GM19193 (cell line): ENCODE data around the gene BCAR1.

Source experiments
- POLR2A ChIP-seq: IDR thresholded peaks from 4 replicates; pipeline ENCODE4 v1.6.1; 2011; ENCODE audit not compliant: insufficient read depth, insufficient read length; ENCODE audit errors: extremely low read depth

BCAR1 gene

DNA sequence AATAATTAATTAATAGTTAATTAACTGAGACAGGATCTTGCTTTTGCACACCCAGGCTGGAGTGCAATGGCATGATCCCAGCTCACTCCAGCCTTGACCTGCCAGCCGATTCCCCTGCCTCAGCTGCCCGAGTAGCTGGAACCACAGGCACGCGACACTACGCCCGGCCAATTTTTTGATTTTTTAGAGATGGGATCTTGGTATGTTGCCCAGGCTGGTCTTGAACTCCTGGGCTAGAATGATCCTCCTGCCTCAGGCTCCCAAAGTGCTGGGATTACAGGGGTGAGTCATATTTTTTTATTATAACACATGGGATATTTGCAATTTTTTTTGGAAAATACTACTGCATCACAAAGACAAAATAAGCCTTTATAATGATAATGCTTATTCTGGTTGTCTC is 30.4 kb upstream of the BCAR1 start:
- TF ChIP-seq POLR2A = no peak

DNA sequence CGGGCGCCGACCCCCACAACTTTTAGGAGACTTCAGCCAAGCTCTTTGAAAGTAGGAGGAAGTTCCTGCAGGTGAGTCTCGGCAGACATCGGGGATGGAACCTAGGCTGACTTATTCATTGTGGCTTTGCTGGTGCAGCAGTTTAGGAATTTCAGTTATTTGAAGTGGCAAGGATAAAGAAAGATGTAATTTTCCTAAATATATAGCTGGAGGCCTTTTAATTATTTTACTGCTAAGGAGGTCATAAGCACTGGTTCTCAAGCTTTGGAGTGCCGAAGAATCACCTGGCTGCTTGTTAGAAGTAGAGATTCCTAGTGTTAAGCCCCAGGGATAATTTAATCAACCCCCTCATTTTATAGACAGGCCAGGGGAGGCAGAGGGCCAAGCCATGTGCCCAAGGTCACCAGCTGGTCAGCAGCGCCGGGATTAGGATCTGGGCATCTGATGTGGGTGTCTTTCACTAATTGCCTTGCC is 28.9 kb upstream of the BCAR1 start:
- TF ChIP-seq POLR2A = no peak

DNA sequence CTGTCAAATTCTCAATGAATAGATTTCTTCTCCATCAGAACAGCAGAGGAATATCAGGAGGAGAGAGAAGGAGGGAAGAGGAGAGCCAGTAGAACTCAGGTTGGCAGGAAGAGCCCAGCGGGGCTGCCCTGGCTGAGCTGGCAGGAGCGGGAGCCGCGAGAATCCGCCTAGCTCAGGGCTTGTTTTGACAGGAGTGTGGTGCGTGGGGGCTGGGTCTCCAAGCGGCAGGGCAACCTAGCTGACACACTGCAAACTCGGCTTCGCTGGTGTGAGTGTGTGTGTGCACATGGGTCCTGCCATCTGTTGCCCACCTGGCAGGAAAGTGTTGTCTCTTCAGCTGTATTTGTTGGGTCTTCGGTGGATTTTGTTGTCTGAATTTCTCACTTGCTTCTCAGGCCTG is 27.9 kb upstream of the BCAR1 start:
- no peak for TF ChIP-seq POLR2A

DNA sequence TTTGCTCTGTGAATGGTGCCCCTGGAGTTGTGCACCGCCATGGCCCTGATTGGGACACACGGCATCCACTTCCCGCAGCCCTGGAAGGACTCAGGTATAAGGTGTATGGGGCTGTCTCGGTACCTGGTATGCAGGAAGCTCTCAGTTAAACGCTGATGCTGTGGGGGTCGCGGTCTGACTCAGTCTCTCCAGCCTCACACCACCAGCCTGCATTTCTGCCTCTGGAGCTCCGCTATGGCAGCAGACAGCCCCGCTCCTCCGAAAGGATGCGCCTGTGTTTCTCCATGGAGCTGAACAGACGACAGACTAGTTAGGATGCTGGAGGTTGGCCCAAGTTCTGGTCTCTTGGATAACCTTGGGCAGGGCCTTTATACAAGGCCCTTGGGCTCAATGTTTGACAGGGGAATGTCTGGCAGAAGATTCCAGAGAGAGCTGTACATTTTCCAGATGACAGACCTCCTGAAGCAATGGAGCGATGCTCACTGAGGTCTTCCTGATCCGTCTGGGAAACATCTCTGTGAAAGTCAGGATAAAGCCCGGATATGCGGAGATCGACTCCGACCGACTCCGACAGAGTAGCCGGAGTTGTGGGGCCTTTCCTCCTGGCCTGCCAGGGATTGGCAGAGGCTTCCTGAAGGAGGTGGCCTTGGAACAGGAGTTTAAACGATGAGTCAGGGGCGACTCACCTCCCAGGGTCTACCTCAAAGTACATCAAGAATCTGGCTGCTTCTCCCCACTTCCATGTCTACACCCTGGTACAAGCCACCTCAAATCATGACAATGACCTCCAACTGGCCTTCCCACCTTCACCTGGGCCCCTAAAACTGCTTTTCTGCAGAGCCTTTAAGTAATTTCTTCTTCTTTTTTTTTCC is 21.9 kb upstream of the BCAR1 start:
- no peak for TF ChIP-seq POLR2A

DNA sequence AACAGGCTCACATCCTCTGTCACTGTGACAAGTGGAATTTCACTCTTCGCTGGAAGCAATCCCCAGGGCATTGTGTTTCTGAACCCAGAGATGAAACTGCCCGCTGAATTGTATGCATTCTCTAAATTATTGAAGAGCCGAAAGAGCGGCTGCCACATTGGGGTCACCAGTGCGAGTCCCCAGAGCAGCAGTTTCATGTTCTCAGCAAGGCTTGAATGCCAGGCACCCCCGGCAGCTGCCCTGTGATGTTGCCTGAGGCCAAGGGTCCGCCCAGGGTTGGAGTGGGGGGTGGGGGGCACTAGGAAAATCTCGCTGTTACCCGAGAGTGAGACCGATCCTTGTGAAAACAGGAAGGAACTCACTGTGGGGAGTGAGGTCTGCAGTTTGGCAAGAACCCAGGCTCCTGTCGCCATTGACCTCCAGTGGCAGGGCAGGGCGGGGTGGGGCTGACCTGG is 20.7 kb upstream of the BCAR1 start:
- TF ChIP-seq POLR2A = no peak

DNA sequence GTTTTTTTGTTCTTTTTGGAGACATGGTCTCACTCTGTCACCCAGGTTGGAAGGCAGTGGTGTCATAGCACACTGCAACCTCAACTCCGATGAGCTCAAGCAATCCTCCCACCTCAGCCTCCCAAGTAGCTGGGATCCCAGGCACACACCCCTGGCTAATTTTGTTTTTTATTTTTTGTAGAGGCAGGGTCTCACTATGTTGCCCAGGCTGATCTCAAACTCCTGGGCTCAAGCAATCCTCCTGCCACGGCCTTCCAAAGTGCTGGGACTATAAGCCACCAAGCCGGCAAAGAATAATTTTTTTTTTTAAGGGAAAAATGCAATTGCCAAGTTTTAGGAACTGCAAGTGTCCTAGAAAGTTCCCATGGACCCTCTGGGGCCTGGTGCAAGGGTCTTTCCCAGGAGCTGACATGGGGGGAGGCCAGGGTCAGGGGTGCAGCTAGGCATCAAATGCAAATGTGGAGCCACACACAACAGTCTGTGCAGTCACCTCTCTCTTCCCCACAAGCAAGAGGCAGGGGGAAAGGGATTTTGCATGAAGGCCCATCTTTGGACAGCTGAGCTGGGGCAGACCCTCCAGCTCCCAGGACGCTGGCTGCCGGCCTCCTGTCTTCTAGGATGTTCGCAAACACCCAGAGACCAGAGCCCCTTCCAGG is 20.1 kb upstream of the BCAR1 start:
- no peak for TF ChIP-seq POLR2A

DNA sequence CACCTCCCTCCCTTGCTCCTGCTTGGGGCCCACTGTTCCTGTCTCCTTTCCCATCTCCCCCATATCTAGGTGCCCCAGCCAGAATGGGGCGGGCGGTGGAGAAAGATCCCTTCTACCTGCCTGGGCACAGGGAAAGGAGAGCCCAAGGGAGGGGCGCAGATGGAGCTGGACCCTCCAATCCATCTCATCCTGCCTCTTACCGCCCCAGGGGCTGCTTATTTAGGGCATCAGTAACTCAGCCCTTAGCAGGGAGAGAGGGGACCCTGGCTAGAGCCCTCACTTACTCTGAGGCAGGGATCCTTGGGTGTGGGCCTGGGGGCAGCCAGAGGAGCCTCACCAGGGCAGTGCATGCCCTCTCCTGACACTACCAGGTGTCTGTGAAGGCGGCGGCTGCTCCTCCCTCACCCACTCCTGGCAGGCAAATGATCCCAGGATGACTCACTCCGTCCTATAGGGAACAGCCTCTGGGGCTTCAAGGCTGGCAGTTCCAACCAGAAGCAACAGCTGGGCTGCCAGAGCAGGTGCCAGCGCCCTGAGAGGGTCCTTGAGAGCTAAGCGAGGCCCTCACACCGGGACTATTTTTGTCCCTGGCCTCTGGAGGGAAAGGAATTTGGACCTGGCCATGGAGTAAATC is 16.3 kb upstream of the BCAR1 start:
- no peak for TF ChIP-seq POLR2A

DNA sequence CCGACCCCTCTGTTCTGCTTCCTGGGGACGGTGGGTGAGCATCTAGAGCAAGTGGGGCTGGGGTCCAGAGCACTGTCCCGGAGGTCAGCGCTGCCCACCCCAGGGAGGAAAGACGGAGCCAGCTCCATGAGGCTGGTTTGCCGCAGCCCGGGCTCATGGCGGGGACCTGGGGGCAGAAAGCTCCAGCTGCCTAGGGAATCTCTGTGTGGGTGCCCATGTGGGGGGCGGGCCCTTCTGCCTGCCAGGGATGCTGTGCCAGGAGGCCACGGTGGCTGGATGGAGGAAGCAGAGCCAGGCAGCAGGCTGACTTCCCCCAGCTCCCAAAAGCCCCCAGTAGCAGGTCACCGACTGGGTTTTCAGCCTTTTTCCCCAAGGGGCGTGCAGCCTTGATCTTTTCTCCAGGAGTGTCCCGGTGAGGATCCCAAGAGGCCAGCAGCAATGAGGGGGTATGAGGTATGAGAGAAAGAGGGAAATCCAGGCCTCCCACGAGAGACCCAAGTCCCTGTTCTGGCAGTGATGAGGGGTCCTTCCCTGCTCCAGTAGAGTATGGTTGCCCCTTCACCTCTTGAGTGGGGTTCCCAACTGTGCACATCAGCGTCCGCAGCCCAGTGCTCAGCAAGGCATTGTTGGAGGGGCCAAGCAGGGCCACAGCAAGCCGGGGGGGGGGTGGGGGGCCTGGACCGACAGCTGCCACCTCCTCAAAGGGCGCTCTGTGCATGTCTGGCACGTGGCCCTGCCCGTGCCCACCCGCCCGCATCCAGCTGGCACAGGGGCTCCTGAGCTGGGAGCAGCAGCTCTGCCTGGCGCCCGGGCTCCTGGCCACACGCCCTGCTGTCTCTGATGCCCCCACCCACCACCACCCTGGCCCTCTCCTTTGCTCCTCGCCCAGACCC is 15.6 kb upstream of the BCAR1 start:
- no peak for TF ChIP-seq POLR2A

DNA sequence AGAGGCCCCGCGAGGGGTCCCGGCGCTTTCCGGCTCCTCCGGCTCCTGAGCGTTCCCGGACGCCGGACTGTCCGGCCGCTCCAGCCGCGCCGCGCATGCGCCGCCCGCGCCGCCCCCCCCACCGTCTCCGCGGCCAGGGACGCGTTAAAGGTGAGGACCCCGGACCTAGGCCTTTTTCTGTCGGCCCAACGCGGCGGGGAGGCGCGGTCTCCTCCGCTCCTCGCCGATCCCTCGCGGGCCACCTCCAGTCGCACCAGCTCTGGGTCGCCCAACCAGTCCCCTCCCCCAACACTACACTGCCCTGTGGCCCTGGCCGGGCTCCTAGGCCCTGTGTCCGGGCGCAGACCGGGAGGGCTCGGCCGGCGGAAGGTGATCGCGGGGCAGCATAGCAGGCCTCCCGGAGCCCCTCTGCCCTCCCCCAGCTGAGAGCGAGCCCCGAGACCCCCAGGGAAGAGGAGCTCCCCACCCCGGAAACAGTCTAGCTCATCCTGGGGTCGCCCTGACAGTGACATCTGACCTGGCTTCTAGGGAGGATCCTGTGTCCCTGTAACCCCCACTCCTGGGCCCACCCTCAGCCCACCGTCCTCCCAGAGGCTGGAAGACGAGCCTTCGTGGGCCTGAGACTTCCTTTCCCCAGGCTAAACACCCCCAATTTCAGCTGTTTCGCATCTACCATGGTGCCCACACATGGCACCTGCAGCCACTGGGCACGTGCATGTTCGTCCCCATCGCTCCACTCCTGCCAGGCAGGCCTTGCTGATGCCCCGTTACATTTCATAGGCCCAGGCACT is 14.7 kb upstream of the BCAR1 start:
- TF ChIP-seq POLR2A = peak; percentile 50

DNA sequence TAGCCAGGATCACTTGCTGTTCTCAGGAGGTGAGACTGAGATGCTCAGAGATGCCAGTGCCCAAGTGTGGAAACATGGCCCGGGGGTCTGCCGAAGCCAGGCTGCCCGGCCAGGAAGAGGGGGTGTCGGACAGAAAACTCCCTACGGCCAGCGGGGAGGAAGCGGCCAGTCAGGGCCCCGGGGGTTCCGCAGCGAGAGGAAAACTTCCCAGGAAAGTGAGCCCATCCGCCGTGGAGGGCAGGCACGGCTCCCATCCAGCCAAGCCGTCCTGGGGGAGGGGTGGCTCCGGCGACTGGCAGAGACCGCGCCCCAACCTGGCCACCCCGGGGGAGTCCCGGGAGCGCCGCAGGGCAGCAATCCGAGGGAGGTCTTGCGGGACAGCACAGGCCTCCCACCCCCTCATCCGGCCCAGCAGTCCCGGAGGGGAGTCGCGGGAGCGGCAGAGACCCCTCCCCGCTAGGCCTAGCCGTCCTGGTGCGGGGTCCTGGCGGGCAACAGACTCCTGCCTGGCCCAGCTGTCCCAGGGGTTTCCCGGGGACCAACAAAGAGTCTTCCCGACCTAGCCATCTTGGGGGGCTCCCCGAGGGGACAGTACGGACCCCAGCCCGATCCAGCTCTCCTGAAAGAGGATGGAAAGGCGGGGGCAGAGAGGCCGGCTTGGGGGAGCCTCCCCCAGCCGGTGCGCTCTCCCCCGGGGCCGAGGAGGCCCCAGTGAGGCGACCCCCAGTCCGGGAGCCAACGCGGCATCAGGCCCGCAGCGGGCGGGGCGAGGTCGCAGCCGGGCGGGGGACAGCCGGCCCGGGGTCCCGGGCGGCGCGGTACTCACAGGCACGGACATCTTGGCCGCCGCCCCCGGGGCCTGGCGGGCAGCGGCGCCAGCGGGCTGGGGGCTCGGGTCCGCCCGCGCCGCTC is 13.8 kb upstream of the BCAR1 start:
- TF ChIP-seq POLR2A = no peak

DNA sequence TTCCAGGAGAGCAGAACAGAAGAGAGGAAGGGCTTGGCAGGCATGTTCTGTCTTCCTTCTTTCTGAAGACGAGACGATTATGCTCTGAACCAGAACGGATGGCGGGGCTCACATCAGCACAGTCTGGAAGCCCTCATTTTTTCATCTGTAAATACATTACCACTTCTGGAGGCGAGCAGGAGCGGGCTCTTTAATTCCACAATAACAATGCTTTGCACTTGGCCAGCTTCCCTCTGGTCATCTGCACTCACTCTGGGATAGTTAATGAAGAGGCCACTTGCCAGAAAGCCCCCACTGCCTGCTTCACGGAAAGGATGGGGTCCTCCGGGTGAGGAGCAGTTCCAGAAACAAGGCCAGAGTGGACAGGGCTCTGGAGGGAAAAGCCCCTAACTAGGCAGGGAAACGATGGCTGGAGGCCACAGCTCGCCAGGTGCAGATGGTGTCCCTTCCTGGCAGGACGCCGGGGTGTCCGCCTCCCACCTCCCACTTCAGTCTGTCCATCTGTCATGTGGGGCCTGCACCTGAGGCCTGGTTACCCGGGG is 13.1 kb upstream of the BCAR1 start:
- no peak for TF ChIP-seq POLR2A

DNA sequence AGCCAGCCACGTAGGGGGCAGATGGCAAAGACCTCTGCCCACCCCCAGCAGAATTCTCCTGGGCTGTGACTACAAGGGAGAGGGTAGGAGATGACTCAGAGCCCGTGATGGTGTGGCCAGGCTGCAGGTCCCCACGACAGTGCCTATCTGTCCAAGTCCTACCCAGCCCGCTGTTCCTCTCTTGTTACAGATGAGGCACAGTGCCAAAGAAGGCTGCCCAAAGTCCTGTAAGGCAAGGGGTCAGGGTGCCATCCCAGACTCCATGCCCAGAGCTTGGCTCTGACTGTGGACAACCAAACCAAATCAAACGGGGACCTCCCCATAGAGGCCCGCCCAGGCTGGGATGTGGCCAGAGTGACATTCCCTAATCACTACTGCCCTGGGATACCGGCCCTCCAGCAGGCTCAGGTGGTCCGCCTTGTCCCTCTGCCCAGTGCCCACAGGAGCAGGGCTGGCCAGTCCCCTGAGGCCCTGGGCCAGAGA is 12.6 kb upstream of the BCAR1 start:
- no peak for TF ChIP-seq POLR2A
